D721Med (cell line): ENCODE measurements around the gene CIB2.

Experiments
- DNase-seq: peaks from one replicate; pipeline ENCODE4 v3.0.0; 2011; ENCODE audit warnings: low spot score; ENCODE audit not compliant: insufficient read length
- FAIRE-seq: peaks from 2 replicates; lab custom pipeline; 2011; peaks lifted over from hg19 to GRCh38; lab: Jason Lieb, UNC
- TF ChIP-seq, protein P1 (sequence below): IDR thresholded peaks from 2 replicates; pipeline ENCODE4 v1.5.1; 2012; ENCODE audit warnings: mild to moderate bottlenecking, control low read depth; ENCODE audit not compliant: insufficient read depth; ENCODE audit errors: missing control alignments

Gene CIB2

DNA sequence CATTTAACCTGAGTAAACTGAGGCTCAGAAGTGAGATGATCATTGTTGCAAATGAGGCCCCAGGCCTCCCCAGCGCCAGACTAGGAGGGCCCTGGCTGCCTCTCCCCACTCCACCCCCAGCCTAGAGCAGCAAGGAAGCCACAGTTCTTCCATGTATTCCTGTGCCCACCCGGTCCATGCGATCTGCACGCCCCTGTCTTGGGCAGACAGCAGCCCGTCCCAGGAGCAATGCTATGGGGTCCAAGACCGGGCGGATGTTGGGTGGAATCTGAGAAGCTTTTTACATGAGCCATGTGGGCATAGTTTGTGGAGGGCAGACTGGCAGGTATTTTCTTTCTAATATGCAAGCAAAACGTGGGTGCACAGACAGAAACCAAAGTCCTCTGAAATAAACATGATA, 23.8 kb downstream of the CIB2 start:
- TF ChIP-seq, protein P1, sequence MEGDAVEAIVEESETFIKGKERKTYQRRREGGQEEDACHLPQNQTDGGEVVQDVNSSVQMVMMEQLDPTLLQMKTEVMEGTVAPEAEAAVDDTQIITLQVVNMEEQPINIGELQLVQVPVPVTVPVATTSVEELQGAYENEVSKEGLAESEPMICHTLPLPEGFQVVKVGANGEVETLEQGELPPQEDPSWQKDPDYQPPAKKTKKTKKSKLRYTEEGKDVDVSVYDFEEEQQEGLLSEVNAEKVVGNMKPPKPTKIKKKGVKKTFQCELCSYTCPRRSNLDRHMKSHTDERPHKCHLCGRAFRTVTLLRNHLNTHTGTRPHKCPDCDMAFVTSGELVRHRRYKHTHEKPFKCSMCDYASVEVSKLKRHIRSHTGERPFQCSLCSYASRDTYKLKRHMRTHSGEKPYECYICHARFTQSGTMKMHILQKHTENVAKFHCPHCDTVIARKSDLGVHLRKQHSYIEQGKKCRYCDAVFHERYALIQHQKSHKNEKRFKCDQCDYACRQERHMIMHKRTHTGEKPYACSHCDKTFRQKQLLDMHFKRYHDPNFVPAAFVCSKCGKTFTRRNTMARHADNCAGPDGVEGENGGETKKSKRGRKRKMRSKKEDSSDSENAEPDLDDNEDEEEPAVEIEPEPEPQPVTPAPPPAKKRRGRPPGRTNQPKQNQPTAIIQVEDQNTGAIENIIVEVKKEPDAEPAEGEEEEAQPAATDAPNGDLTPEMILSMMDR, result no peak
- DNase-seq (no peak), FAIRE-seq (no peak)

DNA sequence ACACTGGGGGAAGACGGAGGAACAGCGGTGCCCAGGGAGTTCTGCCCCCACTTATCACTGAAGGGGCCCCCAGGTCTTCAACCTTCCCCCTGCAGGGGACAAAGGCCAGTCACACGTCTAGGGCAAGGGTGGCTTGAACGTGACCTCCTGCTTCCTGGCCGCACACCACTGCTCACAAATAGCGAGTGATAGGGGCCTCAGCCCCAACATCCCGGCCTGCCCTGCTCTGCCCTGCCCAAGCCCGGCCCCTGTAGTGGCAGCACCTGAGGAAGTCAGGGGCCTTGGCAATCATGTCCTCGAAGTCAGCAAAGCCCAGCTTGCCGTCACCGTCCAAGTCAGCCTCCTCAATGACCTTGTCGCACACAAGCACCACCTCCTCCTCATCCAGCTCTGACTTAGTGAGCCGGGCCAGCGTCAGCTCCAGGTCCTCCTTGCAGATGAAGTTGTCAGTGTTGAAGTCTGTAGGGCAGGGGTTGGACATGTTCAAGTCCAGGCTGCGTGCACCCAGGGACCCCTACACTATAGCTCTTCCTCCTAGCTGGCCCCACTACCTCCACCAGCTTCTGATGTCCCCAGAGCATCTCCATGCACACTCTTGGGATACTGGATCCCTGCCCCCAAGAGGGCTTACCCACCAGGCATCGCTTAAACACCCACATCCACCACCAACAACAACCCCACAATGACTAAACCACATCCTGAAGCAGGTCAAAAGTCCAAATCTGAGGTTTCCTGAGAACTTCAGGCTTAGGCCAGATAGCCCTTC, 25.6 kb downstream of the CIB2 start:
- FAIRE-seq (no peak), DNase-seq (no peak)
- TF ChIP-seq, protein P1, result no peak

DNA sequence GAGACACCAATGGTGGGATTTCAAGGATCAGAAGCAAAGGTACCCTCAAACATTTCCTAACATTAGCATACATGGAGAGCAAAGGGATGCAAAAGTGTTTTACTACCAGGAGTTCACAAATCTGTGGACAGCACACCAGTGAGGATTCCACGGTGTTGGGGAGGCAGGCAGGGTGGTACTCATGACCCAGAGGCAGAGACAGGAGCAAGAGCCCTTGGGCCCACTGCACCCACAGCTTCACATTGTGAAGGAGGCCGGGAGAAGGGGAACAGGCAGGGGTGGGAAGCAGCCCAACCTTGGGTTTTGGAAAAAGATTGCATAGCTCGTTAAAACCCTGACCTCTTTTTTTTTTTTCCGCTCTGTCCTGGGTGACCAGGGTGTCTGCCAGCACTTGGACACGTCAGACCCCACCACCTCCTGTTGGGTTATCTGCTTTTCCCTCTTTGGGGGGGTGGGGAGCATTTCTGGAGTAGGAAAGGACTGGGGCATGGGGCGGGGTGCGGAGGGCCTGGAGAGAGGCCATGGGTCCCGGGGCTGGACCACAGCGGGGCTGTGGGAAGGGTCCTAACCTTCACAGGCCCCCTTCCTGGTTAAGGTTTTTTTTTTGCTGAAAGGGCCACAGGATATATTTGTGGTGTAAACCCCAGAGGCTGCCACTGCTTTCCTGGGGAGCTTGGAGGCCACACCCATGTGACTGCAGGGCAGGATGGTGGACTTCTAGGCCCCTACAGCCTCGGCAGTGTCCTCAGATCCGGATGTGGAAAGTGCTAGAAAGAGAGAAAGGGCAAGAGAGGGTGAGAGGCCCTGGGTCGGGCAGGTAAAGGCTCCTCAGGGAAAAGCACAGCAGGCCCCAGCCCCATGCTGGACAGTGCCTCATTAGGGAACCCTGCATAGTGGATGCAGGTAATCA, 26.4 kb downstream of the CIB2 start:
- DNase-seq, result no peak
- no peak for FAIRE-seq
- TF ChIP-seq, protein P1, result no peak

DNA sequence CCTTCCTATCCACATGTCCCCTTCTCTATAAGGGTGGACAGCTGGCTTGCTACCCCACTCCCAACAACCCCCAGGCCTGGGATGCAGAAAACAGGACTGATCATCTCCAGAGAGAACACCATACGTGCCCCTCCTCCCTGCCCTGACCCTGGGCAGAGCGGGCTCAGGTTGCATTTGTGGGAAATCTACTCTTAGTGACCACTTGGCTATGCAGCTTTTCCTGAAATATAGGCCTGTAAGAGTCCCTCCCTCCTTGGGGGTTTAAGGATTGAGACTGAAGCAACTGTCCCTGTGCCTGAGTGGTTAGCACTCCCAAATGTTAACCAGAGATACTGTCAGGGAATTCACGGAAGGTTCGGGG, 27.1 kb downstream of the CIB2 start:
- TF ChIP-seq, protein P1, result no peak
- DNase-seq (no peak), FAIRE-seq (no peak)

DNA sequence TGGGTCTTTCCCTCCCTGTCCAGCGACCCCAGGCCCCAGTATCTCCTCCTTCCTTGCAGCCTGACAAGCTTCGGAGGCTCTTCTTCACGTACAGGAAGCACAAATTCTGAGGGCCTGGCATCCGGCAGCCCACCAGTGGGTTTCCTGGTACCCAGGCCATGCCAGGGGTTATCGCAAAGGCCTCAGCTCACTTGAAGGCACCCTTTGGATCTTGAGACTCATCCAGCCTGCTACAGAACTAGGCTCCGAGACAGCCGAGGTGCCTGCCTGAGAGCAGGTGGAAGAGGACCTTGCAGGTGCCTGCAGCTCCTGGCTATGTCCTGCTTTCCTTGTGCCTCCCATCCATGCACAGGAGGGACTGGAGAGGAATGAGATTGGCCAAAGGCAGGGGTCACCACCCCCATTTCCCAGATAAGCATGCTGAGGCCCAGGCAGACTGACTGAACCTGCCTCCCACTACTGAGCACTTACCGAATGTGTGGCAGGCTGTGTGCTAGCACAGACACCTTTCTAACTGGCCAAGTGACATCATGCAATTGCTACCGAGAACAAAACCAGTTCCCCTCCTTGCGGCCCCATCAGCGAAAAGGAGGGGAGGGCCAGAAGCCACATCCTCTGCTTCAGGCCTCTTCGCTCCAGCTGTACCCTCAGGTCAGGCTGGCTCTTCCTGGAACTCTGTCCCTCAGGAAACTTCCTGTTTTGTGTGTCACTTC, 27.7 kb downstream of the CIB2 start:
- DNase-seq (no peak), FAIRE-seq (no peak)

DNA sequence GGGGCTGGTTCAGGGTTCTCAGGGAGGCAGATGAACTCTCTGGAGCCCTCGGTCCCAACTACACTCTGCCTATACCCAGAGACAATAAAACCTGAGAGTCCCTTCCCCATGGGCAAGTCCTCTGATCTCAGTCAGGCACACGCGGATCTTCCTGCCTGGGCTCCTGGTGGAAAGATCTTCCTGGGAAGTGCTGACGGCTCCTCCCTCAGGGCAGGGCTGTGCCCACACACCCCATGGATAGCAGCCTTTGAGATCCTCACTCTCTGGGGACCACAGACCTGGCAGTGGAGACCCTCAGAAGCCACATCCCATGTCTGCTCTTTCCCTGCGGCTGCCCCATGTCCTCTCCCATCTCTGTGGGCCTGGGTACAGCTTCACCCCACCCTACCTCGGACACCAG, 28.5 kb downstream of the CIB2 start:
- TF ChIP-seq, protein P1, result no peak
- DNase-seq (no peak), FAIRE-seq (no peak)

More for the DNA sequence above, 27.7 kb downstream of the CIB2 start:
- TF ChIP-seq, protein P1, result no peak
